Bladder microvascular endothelial cell (primary cell): ENCODE results near the gene HBD. TPM values are rescaled to one million over a fixed set of nuclear protein-coding genes. Genes with fewer than 3 reads are reported as not detected.

Experiments
- total RNA-seq: library from RNA; depleted of rRNA; stranded (reverse); fragments of >200 nt; gene quantifications from 2 replicates; pipeline ENCODE4 v1.2.3, GENCODE V29; 2014

Gene HBD
- not detected in 2 replicates for total RNA-seq

GRCh38 chr11:5234381-5234834, at the start of gene HBD:
Gene HBD (minus strand): TSS chr11:5234483. CDS start chr11:5234433, 50 bp downstream.

DNA sequence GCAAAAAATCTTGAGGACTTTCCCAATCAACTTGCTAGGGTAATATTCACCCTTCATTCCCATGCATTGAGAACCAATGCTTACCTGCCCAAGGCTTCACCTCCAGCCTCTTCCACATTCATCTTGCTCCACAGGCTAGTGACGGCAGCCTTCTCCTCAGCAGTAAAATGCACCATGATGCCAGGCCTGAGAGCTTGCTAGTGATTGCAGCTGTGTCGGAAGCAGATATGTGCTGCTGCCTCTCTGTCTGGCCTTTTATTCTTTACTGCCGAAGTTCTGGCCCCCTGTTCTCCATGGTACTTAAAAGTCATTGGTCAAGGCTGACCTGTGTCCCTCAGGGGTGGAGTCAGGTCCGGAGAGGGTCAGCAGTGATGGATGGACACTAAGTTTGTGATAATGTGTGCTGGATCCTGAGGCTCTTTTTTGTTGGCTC, 35.4 kb upstream of the HBD start, which contains the start of gene HBE1:
HBE1 (minus strand) TSS at position 231 of the 433 bp plus-strand sequence; CDS start at position 176, 55 bp downstream.

DNA sequence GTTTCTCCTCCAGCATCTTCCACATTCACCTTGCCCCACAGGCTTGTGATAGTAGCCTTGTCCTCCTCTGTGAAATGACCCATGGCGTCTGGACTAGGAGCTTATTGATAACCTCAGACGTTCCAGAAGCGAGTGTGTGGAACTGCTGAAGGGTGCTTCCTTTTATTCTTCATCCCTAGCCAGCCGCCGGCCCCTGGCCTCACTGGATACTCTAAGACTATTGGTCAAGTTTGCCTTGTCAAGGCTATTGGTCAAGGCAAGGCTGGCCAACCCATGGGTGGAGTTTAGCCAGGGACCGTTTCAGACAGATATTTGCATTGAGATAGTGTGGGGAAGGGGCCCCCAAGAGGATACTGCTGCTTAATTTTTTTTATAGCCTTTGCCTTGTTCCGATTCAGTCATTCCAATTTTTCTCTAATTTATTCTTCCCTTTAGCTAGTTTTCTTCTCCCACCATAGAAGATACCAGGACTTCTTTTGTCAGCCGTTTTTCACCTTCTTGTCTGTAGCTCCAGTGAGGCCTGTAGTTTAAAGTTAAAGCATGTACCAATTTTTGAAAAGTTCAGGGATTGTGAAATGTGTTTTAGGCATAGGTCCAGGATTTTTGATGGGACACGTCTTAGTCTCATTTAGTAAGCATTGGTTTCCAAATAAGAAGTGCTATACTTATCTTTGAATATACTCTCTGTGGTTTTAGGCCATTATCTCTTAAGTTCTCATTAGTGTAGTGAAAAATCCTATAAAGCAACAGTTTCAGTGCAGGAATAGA, 20.5 kb upstream of the HBD start, which contains the start of gene HBG2:
HBG2 (minus strand) TSS at position 136 of the 768 bp plus-strand sequence; CDS start at position 83, 53 bp downstream.

GRCh38 chr11:5249807-5250396, 15.6 kb upstream of the HBD start, which contains the start of gene HBG1:
Gene HBG1 (minus strand): TSS chr11:5249857. CDS start chr11:5249804, 53 bp downstream.

DNA sequence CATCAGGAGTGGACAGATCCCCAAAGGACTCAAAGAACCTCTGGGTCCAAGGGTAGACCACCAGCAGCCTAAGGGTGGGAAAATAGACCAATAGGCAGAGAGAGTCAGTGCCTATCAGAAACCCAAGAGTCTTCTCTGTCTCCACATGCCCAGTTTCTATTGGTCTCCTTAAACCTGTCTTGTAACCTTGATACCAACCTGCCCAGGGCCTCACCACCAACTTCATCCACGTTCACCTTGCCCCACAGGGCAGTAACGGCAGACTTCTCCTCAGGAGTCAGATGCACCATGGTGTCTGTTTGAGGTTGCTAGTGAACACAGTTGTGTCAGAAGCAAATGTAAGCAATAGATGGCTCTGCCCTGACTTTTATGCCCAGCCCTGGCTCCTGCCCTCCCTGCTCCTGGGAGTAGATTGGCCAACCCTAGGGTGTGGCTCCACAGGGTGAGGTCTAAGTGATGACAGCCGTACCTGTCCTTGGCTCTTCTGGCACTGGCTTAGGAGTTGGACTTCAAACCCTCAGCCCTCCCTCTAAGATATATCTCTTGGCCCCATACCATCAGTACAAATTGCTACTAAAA, 7.5 kb downstream of the HBD start, which contains the start of gene HBB:
HBB (minus strand) TSS at position 340 of the 579 bp plus-strand sequence; CDS start at position 290, 50 bp downstream.

GRCh38 chr11:5200582-5200981, 33.7 kb downstream of the HBD start, which contains the start of gene OR51V1:
Gene OR51V1 (minus strand): TSS chr11:5200682. CDS start chr11:5200682, 0 bp downstream.

Other genes with a start within 250 kb of the HBD start
- gene OR51L1, start 239.6 kb downstream of the HBD start, total RNA-seq, result not detected in 2 replicates
- gene OR52J3, start 188.0 kb downstream of the HBD start, total RNA-seq, result not detected in 2 replicates
- gene OR52E2, start 174.9 kb downstream of the HBD start, total RNA-seq, result not detected in 2 replicates
- gene OR52E1, start 164.9 kb downstream of the HBD start, total RNA-seq, result not detected in 2 replicates
- gene OR52A5, start 96.1 kb downstream of the HBD start, total RNA-seq, result not detected in 2 replicates
- not detected in 2 replicates for gene OR52A1, start 79.7 kb downstream of the HBD start, total RNA-seq
- gene OR51V1, start 33.8 kb downstream of the HBD start, total RNA-seq, result not detected in 2 replicates
- not detected in 2 replicates for gene HBB, start 7.4 kb downstream of the HBD start, total RNA-seq
- not detected in 2 replicates for gene HBG1, start 15.4 kb upstream of the HBD start, total RNA-seq
- not detected in 2 replicates for gene HBG2, start 20.3 kb upstream of the HBD start, total RNA-seq
- not detected in 2 replicates for gene HBE1, start 35.5 kb upstream of the HBD start, total RNA-seq
- gene OR51B4, start 67.5 kb upstream of the HBD start, total RNA-seq, result not detected in 2 replicates
- gene OR51B2, start 89.8 kb upstream of the HBD start, total RNA-seq, result not detected in 2 replicates
- not detected in 2 replicates for gene OR51B5, start 109.0 kb upstream of the HBD start, total RNA-seq
- not detected in 2 replicates for gene OR51B6, start 117.0 kb upstream of the HBD start, total RNA-seq
- gene OR51M1, start 149.3 kb upstream of the HBD start, total RNA-seq, result not detected in 2 replicates
- not detected in 2 replicates for gene OR51Q1, start 187.6 kb upstream of the HBD start, total RNA-seq
- gene OR51I1, start 207.0 kb upstream of the HBD start, total RNA-seq, result not detected in 2 replicates
- gene OR51I2, start 214.8 kb upstream of the HBD start, total RNA-seq, result not detected in 2 replicates